ENCODE data around the gene ZNF407.

The ZNF407 gene

DNA sequence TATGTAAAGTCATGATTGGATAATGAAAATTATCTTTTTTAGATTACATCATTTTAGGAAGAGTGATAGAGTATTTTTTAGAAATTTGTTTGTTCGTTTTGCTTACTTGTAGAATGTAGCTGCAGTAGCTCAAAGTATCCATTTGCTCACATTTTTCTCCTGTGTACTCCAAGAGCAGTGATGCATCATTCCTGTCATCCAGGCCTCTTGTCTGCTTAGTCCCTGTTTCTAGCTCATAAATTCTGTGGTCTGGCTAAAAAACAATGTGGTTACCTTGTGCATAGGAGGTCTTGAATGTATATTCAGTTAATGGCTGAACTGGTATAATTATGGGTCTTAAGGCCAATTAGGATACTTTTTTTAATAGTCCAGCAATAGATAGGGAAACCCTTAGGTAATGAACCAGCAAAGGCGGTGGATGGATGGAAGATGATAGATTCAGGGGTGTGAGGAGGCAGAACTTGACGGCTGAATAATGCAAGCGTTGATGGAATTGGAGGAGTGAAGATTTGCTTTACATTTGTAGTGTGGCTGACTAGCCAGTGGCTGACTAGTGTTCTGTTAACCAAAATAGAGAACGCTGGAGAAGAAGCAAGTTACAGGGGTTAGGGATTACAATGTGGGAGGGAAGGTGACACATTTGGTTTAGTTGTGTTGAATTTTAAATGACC lies 145.0 kb downstream of the ZNF407 start:
- Histone ChIP-seq H3K9ac (no peak overlapping the region), H3K4me2 (no peak overlapping the region), H3K27me3 (ENCODE audit: insufficient read depth, low read depth) (no peaks in the 10 kb centered on the region), H3K36me3 (ENCODE audit: insufficient read depth) (no peaks in the 10 kb centered on the region), H2AFZ (ENCODE audit: low read depth) (no peak overlapping the region), H3K4me3 (IDR thresholded peaks at IDR 0.05; ENCODE audit: insufficient read depth, low read depth, low read length) (no peak overlapping the region), H3K27ac (no peak overlapping the region), H4K20me1 (ENCODE audit: insufficient read depth) (no peaks in the 10 kb centered on the region), H3K79me2 (ENCODE audit: insufficient read depth, low read depth) (no peaks in the 10 kb centered on the region), H3K4me1 (ENCODE audit: low read depth, poor library complexity, severe bottlenecking) (no peaks in the 10 kb centered on the region)
- TF ChIP-seq, protein P1, sequence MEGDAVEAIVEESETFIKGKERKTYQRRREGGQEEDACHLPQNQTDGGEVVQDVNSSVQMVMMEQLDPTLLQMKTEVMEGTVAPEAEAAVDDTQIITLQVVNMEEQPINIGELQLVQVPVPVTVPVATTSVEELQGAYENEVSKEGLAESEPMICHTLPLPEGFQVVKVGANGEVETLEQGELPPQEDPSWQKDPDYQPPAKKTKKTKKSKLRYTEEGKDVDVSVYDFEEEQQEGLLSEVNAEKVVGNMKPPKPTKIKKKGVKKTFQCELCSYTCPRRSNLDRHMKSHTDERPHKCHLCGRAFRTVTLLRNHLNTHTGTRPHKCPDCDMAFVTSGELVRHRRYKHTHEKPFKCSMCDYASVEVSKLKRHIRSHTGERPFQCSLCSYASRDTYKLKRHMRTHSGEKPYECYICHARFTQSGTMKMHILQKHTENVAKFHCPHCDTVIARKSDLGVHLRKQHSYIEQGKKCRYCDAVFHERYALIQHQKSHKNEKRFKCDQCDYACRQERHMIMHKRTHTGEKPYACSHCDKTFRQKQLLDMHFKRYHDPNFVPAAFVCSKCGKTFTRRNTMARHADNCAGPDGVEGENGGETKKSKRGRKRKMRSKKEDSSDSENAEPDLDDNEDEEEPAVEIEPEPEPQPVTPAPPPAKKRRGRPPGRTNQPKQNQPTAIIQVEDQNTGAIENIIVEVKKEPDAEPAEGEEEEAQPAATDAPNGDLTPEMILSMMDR (conservative IDR thresholded peaks at IDR 0.05; ENCODE audit: low read depth, low read length): no peak

DNA sequence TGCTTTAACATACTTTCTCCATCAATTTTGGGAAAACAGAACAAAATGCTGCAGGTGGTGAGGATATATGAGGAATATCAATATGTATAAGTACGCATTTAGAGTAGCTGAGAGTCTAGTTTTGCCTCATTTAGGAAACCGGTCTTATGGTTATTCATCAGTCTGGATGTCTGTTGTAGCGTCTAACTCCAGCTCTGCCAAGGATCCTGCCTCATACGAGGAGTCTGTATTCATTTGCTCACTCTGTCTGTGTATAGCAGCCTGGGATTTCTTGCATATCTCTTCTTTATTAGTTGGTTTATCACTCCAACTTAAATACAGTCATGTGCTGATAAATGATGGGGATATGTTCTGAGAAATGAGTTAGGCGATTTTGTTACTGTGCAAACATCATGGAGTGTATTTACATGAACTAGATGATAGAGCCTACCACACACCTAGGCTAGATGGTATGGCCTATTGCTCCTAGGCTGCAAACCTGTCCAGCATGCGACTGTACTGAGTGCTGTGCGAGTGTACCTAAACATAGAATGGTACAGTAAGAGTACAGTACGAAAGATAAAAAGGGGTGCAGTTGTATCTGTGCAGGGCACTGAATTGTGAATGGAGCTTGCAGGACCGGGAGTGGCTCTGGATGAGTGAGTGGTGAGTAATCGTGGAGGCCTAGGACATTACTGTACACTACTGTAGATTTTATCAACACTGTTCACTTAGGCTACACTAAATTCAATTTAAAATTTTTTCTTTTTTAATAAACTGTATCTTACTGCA lies 148.1 kb downstream of the ZNF407 start:
- no peak overlapping the region for H3K4me2 ChIP-seq
- no peak overlapping the region for H3K9ac ChIP-seq
- TF ChIP-seq, protein P1 (conservative IDR thresholded peaks at IDR 0.05; ENCODE audit: low read depth, low read length): no peak

DNA sequence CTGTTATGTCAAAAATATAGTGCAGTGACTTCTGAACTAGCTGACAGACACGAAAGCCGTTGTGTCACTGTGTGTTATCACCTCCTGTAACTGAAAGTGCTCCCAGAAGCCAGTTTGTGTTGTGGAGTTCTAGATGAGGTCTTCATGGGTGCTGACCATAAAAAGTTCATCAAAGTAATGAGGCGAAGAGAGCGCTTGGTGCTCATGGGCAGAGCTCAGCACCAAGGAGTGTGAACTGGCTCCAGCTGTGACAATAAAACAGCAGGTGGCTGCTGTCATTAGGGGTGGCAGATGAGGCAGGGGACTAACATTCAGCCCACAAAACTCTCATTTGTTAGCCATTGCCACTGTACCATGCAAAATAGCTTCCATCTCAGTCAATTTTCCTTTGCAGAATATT lies 151.1 kb downstream of the ZNF407 start:
- H3K79me2 ChIP-seq (ENCODE audit: insufficient read depth, low read depth): no peaks in the 10 kb centered on the region
- TF ChIP-seq, protein P1 (conservative IDR thresholded peaks at IDR 0.05; ENCODE audit: low read depth, low read length): no peak
- H3K27ac ChIP-seq: no peak overlapping the region
- no peaks in the 10 kb centered on the region for H3K36me3 ChIP-seq (ENCODE audit: insufficient read depth)
- no peak overlapping the region for H2AFZ ChIP-seq (ENCODE audit: low read depth)
- H3K4me2 ChIP-seq: no peak overlapping the region
- no peak overlapping the region for H3K4me3 ChIP-seq (IDR thresholded peaks at IDR 0.05; ENCODE audit: insufficient read depth, low read depth, low read length)
- no peak overlapping the region for H3K9ac ChIP-seq
- H3K4me1 ChIP-seq (ENCODE audit: low read depth, poor library complexity, severe bottlenecking): no peaks in the 10 kb centered on the region
- H4K20me1 ChIP-seq (ENCODE audit: insufficient read depth): no peaks in the 10 kb centered on the region
- no peaks in the 10 kb centered on the region for H3K27me3 ChIP-seq (ENCODE audit: insufficient read depth, low read depth)

More for the DNA sequence above, 148.1 kb downstream of the ZNF407 start:
- no peaks in the 10 kb centered on the region for H3K4me1 ChIP-seq (ENCODE audit: low read depth, poor library complexity, severe bottlenecking)
- no peak overlapping the region for H3K4me3 ChIP-seq (IDR thresholded peaks at IDR 0.05; ENCODE audit: insufficient read depth, low read depth, low read length)
- H3K36me3 ChIP-seq (ENCODE audit: insufficient read depth): no peaks in the 10 kb centered on the region
- H3K27ac ChIP-seq: no peak overlapping the region
- H3K27me3 ChIP-seq (ENCODE audit: insufficient read depth, low read depth): no peaks in the 10 kb centered on the region
- H2AFZ ChIP-seq (ENCODE audit: low read depth): no peak overlapping the region
- no peaks in the 10 kb centered on the region for H3K79me2 ChIP-seq (ENCODE audit: insufficient read depth, low read depth)
- H4K20me1 ChIP-seq (ENCODE audit: insufficient read depth): no peaks in the 10 kb centered on the region

DNA sequence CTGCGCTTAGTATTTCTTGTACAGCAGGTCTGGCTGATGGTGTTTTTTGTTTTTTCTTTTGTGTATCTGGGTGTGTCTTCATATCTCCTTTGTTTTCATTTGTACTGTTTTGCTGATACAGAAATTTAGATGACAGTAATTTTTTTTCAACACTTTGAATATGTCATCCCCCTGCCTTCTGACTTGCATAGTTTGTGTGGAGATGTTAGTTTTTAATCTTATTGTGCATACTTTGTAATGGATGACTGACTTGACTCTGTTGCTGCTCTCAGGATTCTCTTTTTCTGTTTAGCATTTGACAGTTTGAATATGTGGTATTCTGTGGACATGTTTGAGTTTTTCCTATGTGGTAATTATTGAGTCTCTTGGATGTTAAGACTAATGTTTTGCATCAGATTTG lies 161.3 kb downstream of the ZNF407 start:
- Histone ChIP-seq H3K4me1 (ENCODE audit: low read depth, poor library complexity, severe bottlenecking) (no peaks in the 10 kb centered on the region), H3K4me3 (IDR thresholded peaks at IDR 0.05; ENCODE audit: insufficient read depth, low read depth, low read length) (no peak overlapping the region), H3K9ac (no peak overlapping the region), H4K20me1 (ENCODE audit: insufficient read depth) (no peaks in the 10 kb centered on the region), H3K79me2 (ENCODE audit: insufficient read depth, low read depth) (no peaks in the 10 kb centered on the region), H3K27me3 (ENCODE audit: insufficient read depth, low read depth) (no peaks in the 10 kb centered on the region), H2AFZ (ENCODE audit: low read depth) (no peak overlapping the region), H3K4me2 (no peak overlapping the region), H3K36me3 (ENCODE audit: insufficient read depth) (no peaks in the 10 kb centered on the region), H3K27ac (no peak overlapping the region)
- TF ChIP-seq, protein P1 (conservative IDR thresholded peaks at IDR 0.05; ENCODE audit: low read depth, low read length): no peak

All from KMS-11 (cell line).